Muscle of leg (tissue), 11 donors: ENCODE measurements around the gene PLA2G4E. TPM values are rescaled to one million over a fixed set of nuclear protein-coding genes. Genes with fewer than 3 reads are reported as not detected.

ENCODE experiments used
- DNase-seq: peaks from one replicate; pipeline ENCODE4 v3.0.0; 2013
- H3K27ac ChIP-seq: one replicate; pipeline ENCODE4 v1.5.1; 2013; ENCODE audit warnings: mild to moderate bottlenecking, low read length, control low read depth
- H3K27me3 ChIP-seq: one replicate; pipeline ENCODE4 v1.6.1; 2013; ENCODE audit warnings: low read length; ENCODE audit not compliant: control insufficient read depth, insufficient read depth
- H3K36me3 ChIP-seq: one replicate; pipeline ENCODE4 v1.6.1; 2013; ENCODE audit warnings: low read length; ENCODE audit not compliant: control insufficient read depth, insufficient read depth
- H3K4me1 ChIP-seq: one replicate; pipeline ENCODE4 v1.6.1; 2013; ENCODE audit warnings: low read length; ENCODE audit not compliant: control insufficient read depth, insufficient read depth
- H3K4me3 ChIP-seq: one replicate; pipeline ENCODE4 v1.5.1; 2013; ENCODE audit warnings: low read length, control low read depth
- H3K9me3 ChIP-seq: replicated peaks from 2 replicates; pipeline ENCODE4 v1.6.1; 2013; ENCODE audit warnings: low read depth, low read length; ENCODE audit not compliant: control insufficient read depth
- WGBS: methylation state at CpG from one replicate; pipeline ENCODE4 v1.1.5; 2013; ENCODE audit warnings: missing lambda C conversion rate; ENCODE audit not compliant: insufficient coverage; 5-methylcytosine and 5-hydroxymethylcytosine counted together
- polyA plus RNA-seq, 8 donors: library from polyadenylated mRNA; unstranded; fragments of 120-200 nt; gene quantifications; one replicate each; pipeline versions ENCODE4 v1.2.1 to v1.2.3, GENCODE V29; 2013; ENCODE audit warnings: inconsistent platforms in 1 of 8, low replicate concordance in 1 of 8; ENCODE audit not compliant: insufficient read length in 8 of 8, insufficient read depth in 1 of 8
- total RNA-seq: library from RNA; stranded (reverse); fragments of 120-200 nt; gene quantifications from one replicate; pipeline ENCODE4 v1.2.4, GENCODE V29; 2013

Gene PLA2G4E
- total and polyA plus RNA-seq, 9 donors: 0.44 to 2.3 (median 1.0) TPM

- WGBS: 62% methylated on average over 8 of the region's 19 CpGs
- H3K4me3 ChIP-seq: no peak overlapping the region
- peak overlapping the region; percentile 63 for H3K27ac ChIP-seq
- peak; percentile 71 for DNase-seq
- H3K27me3 ChIP-seq: no peaks in the 10 kb centered on the region
- H3K36me3 ChIP-seq: peaks cover 5% of the 10 kb centered on the region
- H3K4me1 ChIP-seq: peaks cover 58% of the 10 kb centered on the region
- H3K9me3 ChIP-seq: no peaks in the 10 kb centered on the region
Measured at GRCh38 chr15:41936649-41937567, 83.9 kb downstream of the PLA2G4E start.

DNA sequence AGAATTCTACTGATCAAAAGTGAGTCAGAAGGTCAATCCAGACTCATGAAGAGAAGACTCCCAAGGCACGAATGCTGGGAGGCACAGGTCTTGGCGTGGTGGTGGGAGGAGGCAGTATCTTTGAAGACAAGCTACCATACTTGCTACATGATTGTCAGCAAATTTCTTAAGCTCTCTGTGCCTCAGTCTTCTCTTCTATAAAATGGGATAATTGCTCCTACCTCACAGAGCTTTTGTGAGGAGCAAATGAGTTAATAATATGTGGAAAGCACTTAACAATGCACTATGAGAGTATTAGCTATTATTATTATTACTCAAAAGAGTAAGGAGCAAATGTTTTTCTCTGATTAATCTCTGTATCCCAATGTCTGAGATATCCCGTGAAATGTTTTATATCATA, 84.7 kb downstream of the PLA2G4E start:
- H3K9me3 ChIP-seq: no peaks in the 10 kb centered on the region
- H3K27me3 ChIP-seq: no peaks in the 10 kb centered on the region
- no CpG with 5 or more reads among the region's 3 CpGs for WGBS
- peaks cover 56% of the 10 kb centered on the region for H3K4me1 ChIP-seq
- no peak for DNase-seq
- peak overlapping the region; percentile 63 for H3K27ac ChIP-seq
- peaks cover 2% of the 10 kb centered on the region for H3K36me3 ChIP-seq
- no peak overlapping the region for H3K4me3 ChIP-seq

DNA sequence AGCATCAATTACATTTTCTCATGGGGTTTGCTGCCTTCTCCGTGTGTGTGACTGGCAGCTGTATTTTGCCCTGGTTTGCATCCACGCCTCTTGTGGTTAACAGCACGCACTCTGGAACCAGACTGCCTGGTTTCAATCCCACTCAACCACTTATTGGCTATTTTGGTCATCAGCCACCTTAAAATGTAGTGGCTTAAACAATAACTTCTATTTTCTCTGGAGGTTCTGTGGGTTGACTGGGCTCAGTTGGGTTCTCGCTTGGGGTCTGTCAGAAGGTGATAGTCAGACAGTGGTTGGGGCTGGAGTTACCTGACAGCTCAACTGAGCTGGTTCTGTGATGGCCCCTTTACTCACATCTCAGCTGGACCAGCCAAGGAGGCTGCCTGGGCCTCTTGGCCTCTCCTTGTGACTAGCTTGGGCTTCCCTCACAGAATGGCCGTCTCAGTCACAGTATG, 85.2 kb downstream of the PLA2G4E start:
- peaks cover 58% of the 10 kb centered on the region for H3K4me1 ChIP-seq
- 100% methylated on average over 2 of the region's 5 CpGs for WGBS
- H3K9me3 ChIP-seq: no peaks in the 10 kb centered on the region
- no peak for DNase-seq
- H3K27me3 ChIP-seq: no peaks in the 10 kb centered on the region
- H3K27ac ChIP-seq: peak overlapping the region; percentile 62
- no peak overlapping the region for H3K4me3 ChIP-seq
- peaks cover 2% of the 10 kb centered on the region for H3K36me3 ChIP-seq

DNA sequence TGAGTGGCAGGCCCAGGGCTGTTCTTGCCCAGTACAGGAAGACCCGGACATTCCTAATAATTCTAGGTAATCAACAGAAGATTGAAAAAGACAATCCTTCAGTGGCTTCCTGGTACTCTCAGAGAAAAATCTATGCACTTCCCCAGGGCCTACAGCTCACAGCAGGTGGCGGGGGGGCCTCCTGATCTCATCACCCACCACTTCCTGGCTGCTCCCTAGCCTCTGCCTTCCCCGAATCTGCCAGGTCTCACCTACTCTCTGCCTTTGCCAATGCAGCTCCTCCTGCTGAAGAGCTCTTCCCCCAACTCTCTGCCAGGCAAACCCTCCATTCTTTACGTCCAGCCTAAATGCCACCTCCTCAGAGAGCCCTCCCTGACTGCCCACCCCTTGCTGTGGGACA, 86.0 kb downstream of the PLA2G4E start:
- Histone ChIP-seq H3K4me3 (no peak overlapping the region), H3K36me3 (peaks cover 2% of the 10 kb centered on the region), H3K9me3 (no peaks in the 10 kb centered on the region), H3K27me3 (no peaks in the 10 kb centered on the region), H3K4me1 (peaks cover 57% of the 10 kb centered on the region), H3K27ac (peak overlapping the region; percentile 62)
- WGBS: 53% methylated on average over 3 of the region's 4 CpGs
- no peak for DNase-seq

DNA sequence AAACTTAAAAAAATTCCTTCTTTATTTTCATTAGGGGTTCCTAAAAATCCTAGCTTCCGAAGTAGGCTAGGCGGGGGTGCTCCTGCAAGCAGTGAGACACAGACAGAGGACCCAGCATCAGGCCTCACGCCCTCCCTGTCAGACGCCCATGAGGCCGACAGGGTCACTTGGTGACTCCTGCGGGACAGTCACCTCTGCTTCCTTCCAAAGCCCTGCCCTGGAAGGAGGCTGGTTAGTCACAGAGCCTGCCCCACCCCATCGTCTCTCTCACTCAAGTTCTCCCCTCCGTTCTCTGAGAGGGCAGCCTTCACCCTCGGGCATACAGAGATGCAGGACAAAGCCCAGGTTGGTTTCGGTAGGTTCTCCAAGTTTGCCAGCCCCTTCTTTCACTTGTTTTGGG, 87.1 kb downstream of the PLA2G4E start:
- DNase-seq: no peak
- no peak overlapping the region for H3K27ac ChIP-seq
- peaks cover 2% of the 10 kb centered on the region for H3K36me3 ChIP-seq
- peaks cover 63% of the 10 kb centered on the region for H3K4me1 ChIP-seq
- no peaks in the 10 kb centered on the region for H3K9me3 ChIP-seq
- no peak overlapping the region for H3K4me3 ChIP-seq
- 81% methylated on average over 6 of the region's 10 CpGs for WGBS
- H3K27me3 ChIP-seq: no peaks in the 10 kb centered on the region

GRCh38 chr15:41933326-41933725, 87.5 kb downstream of the PLA2G4E start:
- Histone ChIP-seq H3K9me3 (no peaks in the 10 kb centered on the region), H3K27ac (no peak overlapping the region), H3K36me3 (peaks cover 2% of the 10 kb centered on the region), H3K4me3 (no peak overlapping the region), H3K27me3 (no peaks in the 10 kb centered on the region), H3K4me1 (peaks cover 67% of the 10 kb centered on the region)
- no peak for DNase-seq
- WGBS: 88% methylated on average over 3 of the region's 7 CpGs

- H3K9me3 ChIP-seq: no peaks in the 10 kb centered on the region
- H3K27me3 ChIP-seq: no peaks in the 10 kb centered on the region
- DNase-seq: no peak
- H3K4me1 ChIP-seq: peaks cover 67% of the 10 kb centered on the region
- WGBS: 40% methylated on average over 12 of the region's 16 CpGs
- H3K4me3 ChIP-seq: no peak overlapping the region
- H3K36me3 ChIP-seq: no peaks in the 10 kb centered on the region
- H3K27ac ChIP-seq: no peak overlapping the region
Measured at GRCh38 chr15:41932511-41933289, 88.1 kb downstream of the PLA2G4E start.

DNA sequence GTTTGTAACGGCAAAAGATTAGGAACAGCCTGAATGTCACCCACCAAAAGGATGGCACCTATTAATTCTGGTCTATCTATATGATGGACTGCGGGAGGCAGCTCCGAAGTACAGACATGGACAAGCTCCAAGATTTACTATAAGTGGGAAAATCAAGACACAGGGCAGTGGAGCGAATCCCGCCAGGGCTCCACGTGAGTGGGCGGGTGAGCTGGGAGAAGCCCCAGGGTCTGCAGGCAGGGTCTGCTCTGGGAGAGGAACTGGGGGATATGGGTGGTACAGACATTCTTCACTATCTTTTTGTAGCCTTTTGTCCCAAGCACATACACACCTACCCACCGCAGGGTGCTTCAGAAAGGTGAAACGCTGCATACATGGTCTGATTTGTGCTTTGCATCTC, 88.7 kb downstream of the PLA2G4E start:
- no peak overlapping the region for H3K4me3 ChIP-seq
- no peak for DNase-seq
- no peaks in the 10 kb centered on the region for H3K27me3 ChIP-seq
- H3K9me3 ChIP-seq: no peaks in the 10 kb centered on the region
- H3K36me3 ChIP-seq: no peaks in the 10 kb centered on the region
- peaks cover 66% of the 10 kb centered on the region for H3K4me1 ChIP-seq
- no peak overlapping the region for H3K27ac ChIP-seq
- 70% methylated on average over 5 of the region's 9 CpGs for WGBS
